Colon (tissue), 2 donors: ENCODE measurements around the gene GRIK4.

Experiments used
- FAIRE-seq: peaks from 2 replicates; lab custom pipeline; 2012; peaks lifted over from hg19 to GRCh38; lab: Jason Lieb, UNC
- donor health status: control.
- donor health status: control.

Gene GRIK4

DNA sequence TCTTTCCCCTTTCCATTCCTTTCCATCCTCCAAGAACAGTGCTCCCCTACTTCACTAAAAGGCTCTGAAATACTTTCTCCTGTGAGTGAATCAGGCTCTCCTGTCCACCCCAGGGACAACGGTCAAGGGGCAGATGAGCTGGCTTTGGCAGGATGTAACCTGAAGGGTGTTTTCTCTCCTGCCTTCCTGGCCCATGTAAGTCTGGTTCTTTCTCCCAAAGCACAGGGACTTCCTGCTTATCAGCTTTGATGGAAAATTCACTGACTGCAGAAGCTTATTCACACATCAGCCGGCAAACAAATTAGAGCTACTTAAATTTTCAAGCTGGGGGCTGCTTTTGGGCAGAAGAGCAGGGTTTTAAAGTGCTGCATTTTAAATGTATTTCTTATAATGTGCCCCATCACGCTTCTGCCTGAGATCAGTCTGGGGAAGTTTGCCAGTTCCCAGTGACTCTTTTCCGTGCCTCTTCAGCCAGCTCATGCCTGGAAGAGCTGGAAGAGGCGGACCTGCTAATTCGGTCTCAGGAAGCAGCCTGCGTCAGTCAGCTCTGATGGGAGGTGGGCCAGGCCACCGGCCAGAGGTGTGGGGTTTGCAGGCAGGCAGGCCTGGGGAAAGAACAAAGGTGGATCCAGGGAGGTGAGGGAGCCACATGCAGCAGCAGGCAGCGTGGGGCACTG, 372.0 kb downstream of the GRIK4 start:
- FAIRE-seq, result no peak

- no peak for FAIRE-seq
Observed at GRCh38 chr11:120884154-120885020, 372.8 kb downstream of the GRIK4 start.

- FAIRE-seq, result no peak
Observed at GRCh38 chr11:120890609-120891320, 379.2 kb downstream of the GRIK4 start.

DNA sequence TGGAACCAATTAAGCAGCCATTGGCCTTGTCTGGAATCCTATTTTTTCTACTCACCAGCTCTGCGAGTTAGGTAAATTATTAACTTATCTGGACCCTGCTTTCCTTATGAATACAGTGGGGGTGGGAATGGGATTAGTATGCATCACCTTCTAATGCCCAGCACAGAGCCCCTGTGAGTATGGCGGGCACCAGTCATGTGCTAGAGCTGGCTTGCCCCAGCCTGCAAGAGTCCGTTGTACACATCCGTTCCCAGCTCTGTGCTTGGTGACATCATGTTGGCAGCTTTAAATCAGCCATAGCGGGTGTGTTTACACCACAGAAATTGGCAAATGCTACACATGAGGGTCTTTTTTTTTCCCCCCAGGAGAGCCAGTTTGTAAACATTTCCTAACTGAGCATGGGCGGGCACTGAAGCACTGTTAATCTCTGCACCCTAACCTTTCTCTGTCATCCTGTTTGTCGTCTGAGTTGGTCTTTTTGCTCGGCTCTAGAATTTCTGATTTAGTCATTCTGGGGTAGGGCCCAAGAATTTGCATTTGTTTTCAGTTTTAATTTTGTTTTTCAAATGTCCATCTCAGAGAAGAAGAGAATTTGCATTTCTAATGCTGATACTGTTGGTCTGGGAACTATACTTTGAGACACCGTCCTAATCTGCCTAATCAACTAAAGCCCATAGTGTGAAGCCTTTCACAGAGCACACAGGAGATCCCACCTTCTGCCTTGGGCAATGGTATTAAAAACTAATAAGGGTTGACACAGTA, 382.1 kb downstream of the GRIK4 start:
- FAIRE-seq, result no peak

- FAIRE-seq, result no peak
Observed at GRCh38 chr11:120894202-120894985, 382.8 kb downstream of the GRIK4 start.

- FAIRE-seq, result no peak
Observed at GRCh38 chr11:120896687-120897086, 385.1 kb downstream of the GRIK4 start.

DNA sequence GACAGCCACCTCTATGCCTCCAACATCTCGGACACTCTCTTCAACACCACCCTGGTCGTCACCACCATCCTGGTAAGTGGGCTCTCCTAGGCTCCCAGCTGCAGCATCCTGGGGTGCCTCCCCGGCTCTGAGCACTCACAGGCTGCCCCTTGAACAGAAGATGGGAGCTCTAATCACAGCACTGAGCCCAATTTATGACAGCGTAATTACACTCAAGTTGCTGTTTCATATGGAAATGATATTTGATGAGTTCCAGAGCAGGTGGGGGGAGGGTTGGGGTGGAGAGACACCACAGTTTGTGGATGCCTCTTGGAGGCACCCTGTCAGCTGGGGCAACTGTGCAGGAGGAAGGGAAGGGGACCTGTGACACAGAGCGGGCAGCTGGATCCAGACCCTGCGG, 387.0 kb downstream of the GRIK4 start:
- FAIRE-seq, result no peak

- FAIRE-seq, result no peak
Observed at GRCh38 chr11:120899720-120900119, 388.2 kb downstream of the GRIK4 start.

DNA sequence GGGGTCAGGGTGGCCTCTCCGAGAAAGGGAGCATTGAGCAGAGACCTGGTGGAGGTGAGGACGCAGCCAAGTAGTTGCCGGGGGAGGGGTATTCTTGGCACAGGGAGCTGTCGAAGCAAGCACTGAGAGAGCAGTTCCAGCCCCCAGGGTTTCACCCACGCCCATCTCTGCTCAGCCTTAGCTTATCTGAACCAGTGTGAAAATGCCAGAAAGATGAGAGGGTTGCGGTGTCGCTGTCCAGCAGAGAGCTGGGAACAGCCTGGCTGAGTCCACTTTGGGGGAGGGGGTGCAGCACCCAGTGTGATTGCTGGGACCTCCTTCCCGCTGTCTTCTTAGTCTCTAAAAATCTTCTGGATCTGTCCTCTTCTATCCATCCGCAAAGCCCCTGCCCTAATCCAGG, 389.1 kb downstream of the GRIK4 start:
- no peak for FAIRE-seq

DNA sequence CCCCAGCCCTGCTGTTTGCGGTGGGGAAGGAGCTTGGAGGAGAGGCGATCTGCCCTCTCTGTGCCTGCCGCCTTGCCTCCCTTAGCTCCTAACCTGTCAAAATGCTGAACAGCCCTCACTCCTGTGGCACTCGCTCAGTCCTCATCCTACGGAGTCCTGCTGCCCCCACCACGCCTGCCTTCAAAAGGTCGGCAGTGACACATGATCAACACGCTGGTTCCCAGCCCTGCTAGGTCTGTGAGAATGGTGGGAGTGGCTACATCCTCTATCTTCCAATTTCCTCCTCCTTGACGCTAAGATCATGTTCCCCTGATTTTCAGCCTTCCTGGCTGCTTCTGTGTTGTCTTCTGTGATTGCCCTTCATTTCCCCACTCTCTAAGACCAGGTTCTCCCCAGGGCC, 392.1 kb downstream of the GRIK4 start:
- no peak for FAIRE-seq

- no peak for FAIRE-seq
Observed at GRCh38 chr11:120904116-120904515, 392.6 kb downstream of the GRIK4 start.

DNA sequence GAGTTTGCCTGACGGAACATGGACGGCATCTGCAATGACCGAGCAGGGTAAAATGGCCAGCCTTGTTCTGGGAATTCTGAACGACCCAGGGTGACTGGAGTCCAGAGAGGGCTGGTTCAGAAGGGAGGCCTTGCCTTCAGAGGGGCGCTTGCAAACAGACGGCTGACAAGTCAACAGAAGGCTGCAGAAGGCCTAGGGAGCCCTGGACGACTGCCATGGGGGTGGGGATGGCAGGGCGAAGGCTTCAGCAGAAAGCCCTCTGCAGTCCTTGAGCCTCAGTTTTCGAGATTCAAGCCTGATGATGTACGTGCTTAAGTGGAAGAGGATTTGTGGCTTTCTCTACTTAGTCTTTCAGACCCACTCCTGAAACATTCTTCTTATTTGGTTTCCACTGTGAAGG, 395.2 kb downstream of the GRIK4 start:
- no peak for FAIRE-seq

GRCh38 chr11:120907971-120908370, 396.4 kb downstream of the GRIK4 start:
- FAIRE-seq, result no peak

- FAIRE-seq, result no peak
Observed at GRCh38 chr11:120908461-120909181, 397.1 kb downstream of the GRIK4 start.

DNA sequence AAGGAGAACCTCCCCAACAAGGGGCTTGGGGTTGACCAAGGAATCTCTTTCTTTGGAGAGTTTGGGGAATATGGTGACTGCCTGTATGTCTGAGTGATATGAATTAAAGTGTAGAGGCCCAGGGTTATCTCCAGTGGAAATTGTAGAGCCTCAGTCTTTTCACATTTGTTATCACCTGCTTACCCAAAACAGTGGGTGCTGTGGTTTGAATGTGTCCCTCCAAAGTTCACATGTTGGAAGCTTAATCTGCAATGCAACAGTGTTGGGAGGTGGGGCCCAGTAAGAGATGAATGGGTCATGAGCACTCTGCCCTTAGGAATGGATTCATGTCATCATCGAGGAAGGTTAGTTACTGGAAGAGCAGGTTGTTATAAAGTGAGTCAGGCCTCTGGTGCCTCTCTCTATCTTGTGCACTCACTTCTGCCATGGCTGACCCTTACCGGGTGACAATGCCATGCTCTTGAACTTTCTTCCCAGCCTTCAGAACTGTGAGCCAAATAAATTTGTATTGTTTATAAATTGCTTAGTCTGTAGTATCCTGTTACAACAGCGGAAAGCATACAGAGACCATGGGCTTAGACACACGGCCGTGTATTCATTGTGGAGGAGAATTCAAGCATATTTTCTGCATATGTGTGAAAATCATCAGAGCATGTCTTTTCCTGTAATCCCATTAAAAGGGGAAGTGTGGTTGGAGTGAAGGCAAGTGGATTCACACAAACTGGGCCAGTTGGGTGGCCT, 398.3 kb downstream of the GRIK4 start:
- no peak for FAIRE-seq

- no peak for FAIRE-seq
Observed at GRCh38 chr11:120911943-120912342, 400.4 kb downstream of the GRIK4 start.

- FAIRE-seq, result no peak
Observed at GRCh38 chr11:120912504-120912903, 401.0 kb downstream of the GRIK4 start.

DNA sequence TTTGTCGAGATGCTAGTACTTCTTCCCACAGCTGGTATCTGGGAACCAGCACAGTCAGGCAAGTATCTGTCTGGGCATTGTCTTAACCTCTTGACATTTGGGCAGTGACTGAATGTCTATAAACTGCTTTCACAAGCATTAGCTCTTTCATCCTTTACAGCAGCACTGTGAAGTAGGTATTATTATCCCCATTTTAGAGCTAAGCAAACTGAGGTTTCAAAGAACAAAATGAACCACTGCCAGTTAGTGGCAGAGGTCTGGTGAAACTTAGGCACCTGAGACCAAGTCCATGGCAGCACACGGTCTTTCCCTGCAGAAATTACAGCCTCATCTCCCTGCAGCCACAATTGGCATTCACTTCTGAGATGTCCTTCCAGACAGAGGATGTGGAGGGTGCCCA, 401.4 kb downstream of the GRIK4 start:
- no peak for FAIRE-seq

GRCh38 chr11:120914021-120914420, 402.5 kb downstream of the GRIK4 start:
- FAIRE-seq, result no peak

DNA sequence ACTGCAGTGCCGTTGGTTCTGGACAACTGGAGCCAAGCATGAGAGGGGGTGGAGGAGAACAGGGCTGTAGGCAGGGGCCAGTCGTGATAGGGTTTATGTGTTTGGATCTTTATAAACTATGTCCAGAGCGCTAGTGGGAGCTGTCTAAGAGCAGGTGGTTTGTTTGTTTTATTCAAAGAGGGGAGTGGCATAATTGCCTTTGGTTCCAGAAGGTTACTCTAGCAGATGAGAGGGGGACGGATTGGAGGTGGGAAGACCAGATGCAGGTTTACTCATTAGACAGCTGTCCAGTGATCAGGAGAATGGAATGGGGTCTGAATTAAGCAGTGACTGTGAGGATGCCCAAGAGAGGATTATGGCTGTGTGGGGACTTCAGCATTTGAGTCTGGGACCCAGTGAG, 403.1 kb downstream of the GRIK4 start:
- no peak for FAIRE-seq
